ENCODE data around the gene SLC52A1.
"Not testable (repeated sequence)": the region's sequence is repeated elsewhere in the genome, so short reads cannot be mapped to it uniquely, and the experiment has no call there.

Gene SLC52A1

GRCh38 chr17:5035315-5035714, at the start of gene SLC52A1:
Gene SLC52A1 (minus strand): TSS chr17:5035426. CDS start chr17:5034606, 820 bp downstream.
- H3K4me3 Mint-ChIP-seq: no peak within 1 kb of the TSS

GRCh38 chr17:5080591-5080990, 45.4 kb upstream of the SLC52A1 start:
- H3K9me3 Mint-ChIP-seq: peaks cover 41% of the 10 kb centered on the region
- peaks cover 42% of the 10 kb centered on the region for H3K36me3 Mint-ChIP-seq (ENCODE audit: low read depth)
- peaks cover 13% of the 10 kb centered on the region for H3K4me1 Mint-ChIP-seq (ENCODE audit: low read depth)
- H3K27ac Mint-ChIP-seq: no peak overlapping the region
- H3K4me3 Mint-ChIP-seq: no peak overlapping the region
- no peaks in the 10 kb centered on the region for H3K27me3 Mint-ChIP-seq (ENCODE audit: low read depth)
- no peak for DNase-seq (ENCODE audit: low spot score)

More at GRCh38 chr17:5035315-5035714, at the start of gene SLC52A1:
- Mint-ChIP-seq H3K4me1 (ENCODE audit: low read depth) (peaks cover 21% of the 10 kb centered on the region), H3K9me3 (no peaks in the 10 kb centered on the region), H3K36me3 (ENCODE audit: low read depth) (no peaks in the 10 kb centered on the region), H3K27me3 (ENCODE audit: low read depth) (peaks cover 2% of the 10 kb centered on the region), H3K27ac (no peak within 1 kb of the TSS)
- DNase-seq (ENCODE audit: low spot score): no peak

- Mint-ChIP-seq H3K27ac (peak within 1 kb of the TSS; percentile 90), H3K9me3 (peaks cover 28% of the 10 kb centered on the region), H3K27me3 (ENCODE audit: low read depth) (no peaks in the 10 kb centered on the region), H3K36me3 (ENCODE audit: low read depth) (peaks cover 29% of the 10 kb centered on the region), H3K4me3 (peak within 1 kb of the TSS; percentile 92), H3K4me1 (ENCODE audit: low read depth) (peaks cover 13% of the 10 kb centered on the region)
- peak; percentile 82 for DNase-seq (ENCODE audit: low spot score)
These were observed 43.1 kb upstream of the SLC52A1 start, which contains the start of gene ZFP3 for GRCh38 chr17:5078106-5079028. Gene ZFP3 (plus strand): TSS chr17:5078467. CDS start chr17:5091505, 13,038 bp downstream.

- peaks cover 26% of the 10 kb centered on the region for H3K36me3 Mint-ChIP-seq (ENCODE audit: low read depth)
- no peaks in the 10 kb centered on the region for H3K27me3 Mint-ChIP-seq (ENCODE audit: low read depth)
- peak overlapping the region; percentile 92 for H3K4me3 Mint-ChIP-seq
- H3K27ac Mint-ChIP-seq: peak overlapping the region; percentile 90
- DNase-seq (ENCODE audit: low spot score): no peak
- H3K9me3 Mint-ChIP-seq: peaks cover 24% of the 10 kb centered on the region
- H3K4me1 Mint-ChIP-seq (ENCODE audit: low read depth): peaks cover 13% of the 10 kb centered on the region
These were observed 42.5 kb upstream of the SLC52A1 start for GRCh38 chr17:5077781-5078105.

- Mint-ChIP-seq H3K27ac (peak overlapping the region; percentile 90), H3K4me1 (ENCODE audit: low read depth) (peaks cover 13% of the 10 kb centered on the region), H3K36me3 (ENCODE audit: low read depth) (peaks cover 24% of the 10 kb centered on the region), H3K9me3 (peaks cover 22% of the 10 kb centered on the region), H3K4me3 (peak overlapping the region; percentile 92)
- not testable (repeated sequence) for H3K27me3 Mint-ChIP-seq (ENCODE audit: low read depth); DNase-seq (ENCODE audit: low spot score)
These were observed 42.0 kb upstream of the SLC52A1 start for GRCh38 chr17:5077275-5077674.

GRCh38 chr17:5075472-5075871, 40.2 kb upstream of the SLC52A1 start:
- not testable (repeated sequence) for H3K27ac Mint-ChIP-seq; H3K4me3 Mint-ChIP-seq; H3K27me3 Mint-ChIP-seq (ENCODE audit: low read depth); DNase-seq (ENCODE audit: low spot score)
- H3K4me1 Mint-ChIP-seq (ENCODE audit: low read depth): peaks cover 13% of the 10 kb centered on the region
- peaks cover 15% of the 10 kb centered on the region for H3K36me3 Mint-ChIP-seq (ENCODE audit: low read depth)
- peaks cover 13% of the 10 kb centered on the region for H3K9me3 Mint-ChIP-seq

- Mint-ChIP-seq H3K9me3 (no peaks in the 10 kb centered on the region), H3K27ac (no peak overlapping the region), H3K36me3 (ENCODE audit: low read depth) (no peaks in the 10 kb centered on the region), H3K4me1 (ENCODE audit: low read depth) (no peaks in the 10 kb centered on the region), H3K4me3 (no peak overlapping the region), H3K27me3 (ENCODE audit: low read depth) (peaks cover 3% of the 10 kb centered on the region)
- DNase-seq (ENCODE audit: low spot score): no peak
These were observed 34.5 kb upstream of the SLC52A1 start for GRCh38 chr17:5069724-5070123.

GRCh38 chr17:5068236-5068635, 33.0 kb upstream of the SLC52A1 start:
- no peaks in the 10 kb centered on the region for H3K36me3 Mint-ChIP-seq (ENCODE audit: low read depth)
- peaks cover 3% of the 10 kb centered on the region for H3K27me3 Mint-ChIP-seq (ENCODE audit: low read depth)
- no peaks in the 10 kb centered on the region for H3K9me3 Mint-ChIP-seq

GRCh38 chr17:5065227-5065744, 30.1 kb upstream of the SLC52A1 start:
- Mint-ChIP-seq H3K36me3 (ENCODE audit: low read depth) (no peaks in the 10 kb centered on the region), H3K27ac (no peak overlapping the region), H3K27me3 (ENCODE audit: low read depth) (peaks cover 3% of the 10 kb centered on the region), H3K9me3 (no peaks in the 10 kb centered on the region), H3K4me1 (ENCODE audit: low read depth) (peaks cover 4% of the 10 kb centered on the region), H3K4me3 (no peak overlapping the region)
- no peak for DNase-seq (ENCODE audit: low spot score)

More at GRCh38 chr17:5068236-5068635, 33.0 kb upstream of the SLC52A1 start:
- no peak overlapping the region for H3K27ac Mint-ChIP-seq
- peaks cover under 1% of the 10 kb centered on the region for H3K4me1 Mint-ChIP-seq (ENCODE audit: low read depth)
- DNase-seq (ENCODE audit: low spot score): no peak
- H3K4me3 Mint-ChIP-seq: no peak overlapping the region

GRCh38 chr17:5055543-5055942, 20.3 kb upstream of the SLC52A1 start:
- Mint-ChIP-seq H3K27me3 (ENCODE audit: low read depth) (no peaks in the 10 kb centered on the region), H3K4me3 (no peak overlapping the region), H3K27ac (no peak overlapping the region), H3K36me3 (ENCODE audit: low read depth) (peaks cover 6% of the 10 kb centered on the region), H3K9me3 (no peaks in the 10 kb centered on the region), H3K4me1 (ENCODE audit: low read depth) (no peaks in the 10 kb centered on the region)
- DNase-seq (ENCODE audit: low spot score): no peak

- DNase-seq (ENCODE audit: low spot score): no peak
- H3K9me3 Mint-ChIP-seq: no peaks in the 10 kb centered on the region
- no peak overlapping the region for H3K4me3 Mint-ChIP-seq
- H3K27me3 Mint-ChIP-seq (ENCODE audit: low read depth): no peaks in the 10 kb centered on the region
- peaks cover 18% of the 10 kb centered on the region for H3K4me1 Mint-ChIP-seq (ENCODE audit: low read depth)
- H3K36me3 Mint-ChIP-seq (ENCODE audit: low read depth): peaks cover 12% of the 10 kb centered on the region
- H3K27ac Mint-ChIP-seq: no peak overlapping the region
These were observed 15.1 kb upstream of the SLC52A1 start for GRCh38 chr17:5050278-5050677.

GRCh38 chr17:5049314-5049841, 14.2 kb upstream of the SLC52A1 start:
- no peaks in the 10 kb centered on the region for H3K9me3 Mint-ChIP-seq
- peaks cover 10% of the 10 kb centered on the region for H3K36me3 Mint-ChIP-seq (ENCODE audit: low read depth)
- peaks cover 22% of the 10 kb centered on the region for H3K4me1 Mint-ChIP-seq (ENCODE audit: low read depth)
- H3K4me3 Mint-ChIP-seq: peak overlapping the region; percentile 52
- DNase-seq (ENCODE audit: low spot score): no peak
- peak overlapping the region; percentile 69 for H3K27ac Mint-ChIP-seq
- no peaks in the 10 kb centered on the region for H3K27me3 Mint-ChIP-seq (ENCODE audit: low read depth)

- H3K9me3 Mint-ChIP-seq: no peaks in the 10 kb centered on the region
- H3K4me3 Mint-ChIP-seq: peak overlapping the region; percentile 35
- no peaks in the 10 kb centered on the region for H3K27me3 Mint-ChIP-seq (ENCODE audit: low read depth)
- no peak for DNase-seq (ENCODE audit: low spot score)
- H3K27ac Mint-ChIP-seq: peak overlapping the region; percentile 78
- peaks cover 32% of the 10 kb centered on the region for H3K4me1 Mint-ChIP-seq (ENCODE audit: low read depth)
- peaks cover 15% of the 10 kb centered on the region for H3K36me3 Mint-ChIP-seq (ENCODE audit: low read depth)
These were observed 12.2 kb upstream of the SLC52A1 start for GRCh38 chr17:5047446-5047845.

- Mint-ChIP-seq H3K36me3 (ENCODE audit: low read depth) (peaks cover 16% of the 10 kb centered on the region), H3K27me3 (ENCODE audit: low read depth) (no peaks in the 10 kb centered on the region), H3K9me3 (no peaks in the 10 kb centered on the region), H3K4me3 (no peak overlapping the region), H3K4me1 (ENCODE audit: low read depth) (peaks cover 39% of the 10 kb centered on the region), H3K27ac (no peak overlapping the region)
- DNase-seq (ENCODE audit: low spot score): no peak
These were observed 10.3 kb upstream of the SLC52A1 start for GRCh38 chr17:5045496-5045895.
